Right ventricle myocardium superior (tissue), 1 donor: Measurements from ENCODE around the gene PGA3. TPM values are rescaled to one million over a fixed set of nuclear protein-coding genes. Genes with fewer than 3 reads are reported as not detected.
"Not testable (repeated sequence)": the region's sequence is repeated elsewhere in the genome, so short reads cannot be mapped to it uniquely, and the experiment has no call there.

Experiments used
- ATAC-seq: fragments of 200-7000 bp; cut with Tn5 transposase; one replicate; pipeline ENCODE4 v1.9.1; 2020; ENCODE audit warnings: mild to moderate bottlenecking; ENCODE audit not compliant: poor library complexity
- DNase-seq: peaks from one replicate; pipeline ENCODE4 v3.0.0-alpha.2; 2020
- intact Hi-C: fragments of 100-400 bp; cut with DNase I; formaldehyde crosslinking; loops from one replicate; pipeline ENCODE4 v1.11.2; 2022
- long read RNA-seq: library from polyadenylated mRNA; unstranded; transcript quantifications from one replicate; pipeline ENCODE4 v2.0.0, GENCODE V29; 2021
- total RNA-seq: library from RNA; stranded (reverse); fragmentation: NEBNext Ultra II Directional; extraction: Animal tissue kit (Norgen Biotek cat#: 25700); gene quantifications from one replicate; pipeline ENCODE4 v1.2.1, GENCODE V29; 2021
- donor health status: DM: no; HTN: yes; CAD: no; lungs with severe emphysema.

The PGA3 gene
- total RNA-seq, result not detected
- long read RNA-seq, result 0 reads

DNA sequence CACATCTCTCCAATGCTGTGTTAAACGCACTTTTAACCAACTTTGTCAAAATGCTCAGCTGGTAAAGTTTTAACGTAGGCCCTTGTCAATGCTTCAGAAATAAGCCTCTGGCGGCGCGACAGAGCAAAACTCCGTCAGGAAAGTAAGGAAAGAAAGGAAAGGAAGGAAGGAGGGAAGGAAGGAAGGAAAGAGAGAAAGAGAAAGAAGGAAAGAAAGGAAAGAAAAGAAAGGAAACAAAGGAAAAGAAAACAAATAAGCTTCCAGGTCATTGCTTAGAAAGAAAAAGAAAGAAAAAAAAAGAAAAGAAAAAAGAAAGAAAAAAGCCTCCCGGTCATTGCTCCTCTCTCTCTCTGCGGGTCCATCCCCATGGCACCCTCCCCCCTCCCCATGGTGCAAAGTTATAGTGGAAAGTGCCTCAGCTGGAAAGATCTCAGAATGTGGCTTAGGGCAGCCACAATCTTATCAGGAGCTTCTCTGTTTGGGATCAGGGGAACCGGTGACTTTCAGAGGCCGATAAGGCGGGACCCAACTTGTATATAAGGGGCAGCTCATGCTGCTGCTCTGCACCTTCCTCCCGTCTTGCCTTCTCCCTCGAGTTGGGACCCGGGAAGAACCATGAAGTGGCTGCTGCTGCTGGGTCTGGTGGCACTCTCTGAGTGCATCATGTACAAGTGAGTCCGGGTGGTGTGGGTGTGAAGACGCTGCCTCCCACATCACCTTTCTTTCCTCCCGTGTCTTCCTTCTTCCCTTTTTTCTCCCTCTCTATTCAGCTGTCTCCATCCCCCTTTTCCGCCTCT, at the start of gene PGA3:
Gene PGA3 (plus strand): TSS at position 566 of the 797 bp plus-strand sequence. CDS start 50 bp downstream, at position 616.
- ATAC-seq, DNase-seq, intact Hi-C loops: not testable (repeated sequence)

DNA sequence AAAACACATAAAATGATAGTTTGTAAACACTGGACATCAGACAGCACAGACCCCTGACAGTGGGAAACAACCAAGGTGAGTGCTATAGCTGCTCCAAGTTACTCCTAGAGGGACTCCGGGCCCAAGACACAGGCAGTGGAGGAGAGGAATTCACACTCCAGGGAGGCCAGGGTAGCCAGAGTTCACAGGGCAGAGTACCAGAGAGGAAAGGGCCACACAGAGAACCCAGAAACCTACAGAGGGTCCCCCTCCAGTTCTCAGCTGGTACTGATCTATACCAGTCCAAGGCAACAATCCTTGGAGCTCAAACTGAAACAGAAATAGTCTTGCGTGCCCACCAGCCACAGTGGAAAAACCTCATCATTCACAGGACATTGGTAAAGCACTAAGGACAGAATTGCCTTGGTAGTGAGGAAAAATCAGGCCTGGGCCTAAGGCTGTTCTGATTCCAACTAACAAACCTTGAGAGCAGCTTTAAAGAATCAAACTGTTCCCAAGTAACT, 49.7 kb upstream of the PGA3 start:
- ATAC-seq, result peak; percentile 40
- intact Hi-C loops, result no loop called here

DNA sequence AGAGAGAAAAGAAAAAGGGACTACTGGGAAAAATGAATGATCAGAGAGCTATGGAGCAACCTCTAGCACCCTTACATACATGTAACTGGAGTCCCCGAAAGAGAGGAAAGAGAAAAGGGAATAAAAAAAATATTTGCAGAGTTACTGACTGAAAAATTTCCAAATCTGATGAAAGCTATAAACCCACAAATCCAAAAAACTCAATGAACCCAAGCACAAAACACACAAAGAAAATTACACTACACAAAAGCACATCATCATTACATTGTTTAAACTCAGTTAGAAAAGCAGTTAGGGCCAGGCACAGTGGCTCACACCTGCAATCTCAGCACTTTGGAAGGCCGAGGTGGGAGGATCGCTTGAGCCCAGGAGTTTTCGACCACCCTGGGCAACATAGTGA, 48.8 kb upstream of the PGA3 start:
- ATAC-seq (no peak), DNase-seq (no peak)
- intact Hi-C loops, result no loop called here

More for the DNA sequence above, 49.7 kb upstream of the PGA3 start:
- DNase-seq, result no peak

DNA sequence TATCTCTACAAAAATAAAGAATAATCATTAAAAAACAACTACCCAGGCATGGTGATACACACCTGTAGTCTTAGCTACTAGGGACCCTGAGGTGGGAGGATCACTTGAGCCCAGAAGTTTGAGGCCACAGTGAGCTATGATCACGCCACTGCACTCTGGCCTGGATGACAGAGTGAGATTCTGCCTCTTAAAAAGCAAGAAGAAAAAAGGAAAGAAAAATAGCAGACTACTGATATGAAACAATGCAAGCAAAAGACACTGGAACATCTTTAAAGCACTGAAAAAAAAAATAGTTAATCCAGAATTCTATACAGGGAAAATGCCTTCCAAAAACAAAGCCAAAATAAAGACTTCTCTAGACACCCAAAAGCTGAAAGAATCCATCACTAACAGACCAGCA, 48.0 kb upstream of the PGA3 start:
- intact Hi-C loops, result no loop called here
- DNase-seq (no peak), ATAC-seq (no peak)

DNA sequence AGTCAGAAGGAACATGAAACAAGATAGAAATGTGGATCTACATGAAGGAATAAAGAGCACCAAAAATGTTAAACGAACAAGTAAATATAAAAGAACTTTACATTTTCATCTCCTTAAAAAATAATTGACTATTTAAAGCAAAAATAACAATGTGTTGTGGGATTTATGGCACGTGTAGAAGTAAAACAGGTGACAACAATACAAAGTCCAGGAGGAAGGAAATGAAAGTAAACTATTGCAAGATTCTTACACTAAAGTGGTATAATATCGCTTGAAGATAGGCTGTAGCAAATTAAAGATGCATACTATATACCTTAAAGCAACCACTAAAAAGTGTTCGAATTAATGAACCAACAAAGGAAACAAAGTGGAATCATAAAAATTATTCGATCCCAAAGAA, 47.6 kb upstream of the PGA3 start:
- intact Hi-C loops, result no loop called here
- ATAC-seq, result no peak
- DNase-seq, result no peak

DNA sequence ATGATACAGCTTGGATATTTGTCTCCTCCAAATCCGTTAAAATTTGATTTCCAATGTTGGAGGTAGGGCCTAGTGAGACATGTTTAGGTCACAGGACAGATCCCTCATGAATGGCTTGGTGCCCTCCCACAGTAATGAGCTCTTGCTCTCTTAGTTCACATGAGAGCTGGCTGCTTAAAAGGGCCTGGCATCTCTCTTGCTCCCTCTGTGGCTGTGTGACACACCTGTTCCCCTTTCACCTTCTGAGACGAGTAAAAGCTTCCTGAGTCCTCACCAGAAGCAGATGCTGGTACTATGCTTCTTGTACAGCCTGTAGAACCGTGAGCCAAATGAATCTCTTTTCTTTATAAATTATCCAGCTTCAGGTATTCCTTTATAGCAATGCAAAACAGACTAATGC, 45.6 kb upstream of the PGA3 start:
- DNase-seq (no peak), ATAC-seq (no peak)
- intact Hi-C loops, result no loop called here

DNA sequence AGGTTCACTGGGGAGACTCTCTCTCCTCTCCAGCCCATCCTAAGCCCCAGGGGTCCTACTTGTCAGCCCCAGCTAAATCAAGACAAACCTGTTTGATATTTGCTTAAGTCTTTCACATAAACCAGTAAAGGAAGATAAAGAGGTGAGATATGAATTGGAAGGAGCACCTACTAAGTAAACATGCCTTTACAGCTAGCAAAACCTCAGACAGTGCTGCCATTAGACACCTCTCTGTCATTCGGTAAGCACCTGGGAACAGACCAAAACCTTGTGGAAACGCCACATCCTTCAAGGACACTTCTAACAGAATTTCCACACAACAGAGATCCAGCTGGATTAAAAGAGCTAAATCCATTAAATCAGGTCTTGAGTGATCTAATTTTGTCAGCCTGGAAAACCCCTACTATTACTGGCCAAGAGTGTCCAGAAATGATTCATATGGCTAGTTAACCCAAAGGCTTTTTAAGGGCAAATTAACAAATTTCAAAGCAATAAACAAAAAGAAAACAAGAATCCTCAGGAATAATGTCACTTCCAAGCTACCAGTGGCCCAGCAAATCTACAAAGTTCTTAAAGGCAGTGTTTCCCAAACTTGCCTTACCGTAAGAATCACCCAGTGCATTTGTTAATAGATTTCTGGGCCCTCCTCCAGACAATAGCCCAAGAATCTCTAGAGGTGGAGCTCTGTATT, 44.5 kb upstream of the PGA3 start:
- DNase-seq (no peak), ATAC-seq (no peak)
- intact Hi-C loops, result no loop called here

DNA sequence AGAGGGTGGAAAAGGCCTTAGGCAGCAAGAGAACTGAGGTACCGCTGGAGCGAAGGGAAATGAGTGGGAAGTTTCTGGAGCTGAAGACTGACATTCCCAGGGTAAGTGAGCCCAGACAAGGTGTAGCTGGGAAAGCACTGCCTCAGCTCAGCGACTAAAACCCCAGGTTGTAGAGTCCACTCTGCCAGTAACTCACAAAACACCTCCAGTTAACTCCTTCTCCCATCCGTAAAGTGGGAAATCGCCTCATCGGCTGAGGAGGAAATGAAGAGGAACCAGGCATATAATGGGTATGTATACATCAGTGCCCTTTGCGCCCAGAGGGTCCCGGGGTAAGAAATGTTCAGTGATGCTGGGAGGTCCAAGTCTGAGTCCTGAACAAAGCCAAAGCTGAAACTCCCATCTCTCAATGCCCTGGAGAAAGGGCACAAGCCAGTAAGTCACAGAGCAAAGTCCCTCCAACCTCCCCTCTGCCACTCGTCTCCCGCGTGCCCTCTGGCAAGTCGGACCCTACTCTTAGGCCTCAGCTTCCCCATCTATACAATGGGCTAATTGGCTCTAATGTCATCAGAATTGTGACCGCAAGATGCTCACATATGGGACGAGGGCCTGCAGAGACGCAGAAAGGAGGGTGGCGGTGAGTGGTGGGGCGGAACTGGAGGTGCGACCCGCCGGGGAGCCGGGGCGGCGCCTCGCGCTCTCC, 42.7 kb upstream of the PGA3 start:
- ATAC-seq (no peak), DNase-seq (no peak)
- intact Hi-C loops, result no loop called here

DNA sequence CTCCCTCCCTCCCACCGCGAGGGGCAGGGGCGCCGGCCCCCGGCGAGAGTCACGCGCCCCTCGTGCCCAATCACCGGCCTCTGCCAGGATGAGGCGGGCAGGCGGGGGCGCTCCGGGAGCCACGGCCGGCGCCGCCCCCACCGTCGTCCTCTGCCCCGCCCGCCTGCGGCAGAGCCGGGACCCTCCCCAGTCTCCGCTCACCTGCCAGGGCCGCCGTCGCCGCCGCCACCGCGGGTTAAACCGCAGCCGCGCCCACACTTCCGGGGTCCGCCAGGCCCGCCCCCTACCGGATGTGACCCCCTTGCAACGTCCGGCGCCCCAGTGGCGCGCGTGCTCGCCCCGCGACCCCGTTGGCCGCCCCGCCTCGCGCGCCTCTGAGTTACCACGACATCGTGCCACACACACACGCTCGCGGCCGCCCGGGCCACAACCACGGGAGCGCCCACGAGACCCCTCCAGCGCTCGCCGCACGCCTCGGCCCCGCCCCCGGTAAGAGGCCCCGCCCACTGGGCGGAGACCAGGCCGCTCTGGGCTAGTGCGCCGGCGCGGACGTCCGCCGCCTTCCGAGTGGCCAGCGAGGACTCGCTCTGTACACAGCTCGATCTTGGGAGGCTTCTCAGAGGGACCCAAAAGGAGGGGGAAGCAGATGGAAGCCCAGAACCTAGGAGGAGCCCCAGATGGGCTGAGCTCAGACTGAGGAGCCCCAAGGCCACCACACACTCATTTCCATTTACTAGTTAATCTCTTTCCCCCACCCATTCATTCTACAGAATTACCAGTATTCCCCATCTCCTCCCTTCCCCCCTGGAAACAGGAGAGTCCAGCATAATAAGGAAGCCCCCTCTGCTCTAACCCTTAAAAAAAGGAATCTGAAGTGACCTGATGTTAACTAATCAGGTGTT, 41.9 kb upstream of the PGA3 start, which contains the start of gene VPS37C:
Gene VPS37C (minus strand): TSS at position 237 of the 902 bp plus-strand sequence. CDS start 22,597 bp downstream, outside the sequence.
- DNase-seq, result peak; percentile 92
- intact Hi-C loops, result no loop called here
- peak; percentile 98 for ATAC-seq

DNA sequence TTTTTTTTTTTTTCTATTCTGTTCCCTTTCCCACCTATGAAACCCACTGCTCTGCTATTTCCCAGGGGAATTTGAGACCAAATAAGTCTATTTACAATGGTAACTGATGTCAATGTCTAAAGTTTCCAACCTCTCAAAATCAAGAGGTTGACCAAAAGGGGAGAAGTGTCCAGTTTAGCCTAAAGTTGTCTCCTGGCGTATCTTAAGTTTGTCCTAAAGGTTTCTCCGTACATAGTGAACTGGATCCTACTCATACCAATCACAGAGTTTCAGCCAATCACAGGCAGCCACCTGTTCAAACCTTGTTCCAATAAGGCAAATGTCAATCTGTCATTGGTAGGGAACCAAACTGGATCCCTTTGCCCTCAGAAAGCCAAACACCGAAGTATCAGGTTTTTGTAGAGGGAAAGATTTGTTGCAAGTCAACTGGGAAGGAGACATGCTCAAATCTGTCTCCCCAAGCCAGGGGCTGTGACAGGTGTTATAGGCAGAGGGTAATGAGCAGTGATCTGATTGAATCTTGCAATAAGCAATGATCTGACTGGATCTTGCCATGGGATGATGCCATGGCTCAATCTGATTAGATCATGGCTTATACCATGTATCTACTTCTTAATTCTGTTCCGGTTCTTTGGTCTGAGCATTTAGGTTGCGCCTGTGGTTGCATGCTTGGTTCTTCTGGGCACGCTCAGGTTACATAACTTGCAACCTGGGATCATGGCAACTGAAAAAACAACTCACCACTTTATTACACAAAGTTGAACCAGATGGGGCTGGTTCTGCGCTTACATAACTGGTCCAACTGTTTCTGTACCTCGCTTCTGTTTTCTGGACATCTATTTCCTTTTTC, 41.0 kb upstream of the PGA3 start:
- DNase-seq (no peak), ATAC-seq (no peak)
- intact Hi-C loops, result no loop called here

DNA sequence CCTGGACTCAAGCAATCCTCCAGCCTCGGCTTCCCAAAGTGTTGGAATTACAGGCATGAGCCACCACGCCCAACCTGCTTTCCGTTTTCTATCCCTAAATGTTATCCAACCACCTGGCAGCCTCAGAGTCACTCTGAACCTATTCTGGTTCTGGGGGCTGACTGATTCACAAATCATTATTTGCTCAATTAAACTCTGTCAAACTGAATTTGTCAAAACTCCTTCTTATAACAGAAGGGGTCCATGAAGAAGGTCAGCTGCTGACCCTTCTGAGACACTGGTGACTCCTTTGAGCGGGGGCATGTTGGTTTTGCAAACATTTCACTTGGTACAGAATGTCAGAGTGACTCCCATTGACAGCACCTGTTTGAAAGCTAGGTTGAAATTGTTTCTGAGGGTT, 40.3 kb upstream of the PGA3 start:
- intact Hi-C loops, result no loop called here
- DNase-seq (no peak), ATAC-seq (no peak)

DNA sequence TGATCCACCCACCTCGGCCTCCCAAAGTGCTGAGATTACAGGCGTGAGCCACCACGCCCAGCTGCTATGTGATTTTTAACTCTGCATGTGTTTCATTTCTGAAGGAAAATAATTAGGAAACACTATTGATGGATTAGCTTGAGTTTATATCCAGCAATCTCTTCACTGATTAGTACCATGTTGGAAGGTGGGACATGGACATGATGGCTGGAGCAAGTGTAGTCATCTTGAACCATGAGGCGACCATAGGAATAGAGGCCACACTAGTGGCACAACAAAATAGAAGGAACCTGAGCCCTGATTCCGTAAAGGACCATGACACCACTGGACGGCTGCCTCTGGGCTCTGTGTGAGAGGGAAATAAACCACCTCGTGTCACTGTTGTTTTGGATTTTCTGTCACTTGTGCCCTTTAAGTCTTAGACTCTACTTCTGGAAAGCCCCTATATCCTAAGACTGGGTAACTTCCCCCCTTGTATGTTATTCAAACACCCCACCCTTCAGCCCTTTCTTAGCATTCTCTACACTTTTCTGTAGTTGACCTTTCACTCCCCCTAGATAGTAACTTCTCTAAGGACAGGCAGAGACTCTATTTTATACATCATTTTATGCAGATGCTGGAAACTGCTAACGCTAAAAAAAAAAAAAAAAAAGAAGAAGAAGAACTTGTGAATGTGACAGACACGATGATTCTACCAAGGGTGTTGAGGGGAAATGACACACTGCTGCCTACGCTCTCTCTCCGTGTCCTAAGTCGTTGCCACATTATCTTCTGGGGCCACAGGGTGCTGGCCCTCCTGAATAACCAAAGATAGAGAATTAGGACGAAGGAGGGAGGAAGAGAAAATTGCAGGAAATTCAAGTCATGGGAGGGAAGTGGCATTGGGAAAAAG, 39.4 kb upstream of the PGA3 start:
- DNase-seq, result no peak
- intact Hi-C loops, result no loop called here
- ATAC-seq, result no peak

DNA sequence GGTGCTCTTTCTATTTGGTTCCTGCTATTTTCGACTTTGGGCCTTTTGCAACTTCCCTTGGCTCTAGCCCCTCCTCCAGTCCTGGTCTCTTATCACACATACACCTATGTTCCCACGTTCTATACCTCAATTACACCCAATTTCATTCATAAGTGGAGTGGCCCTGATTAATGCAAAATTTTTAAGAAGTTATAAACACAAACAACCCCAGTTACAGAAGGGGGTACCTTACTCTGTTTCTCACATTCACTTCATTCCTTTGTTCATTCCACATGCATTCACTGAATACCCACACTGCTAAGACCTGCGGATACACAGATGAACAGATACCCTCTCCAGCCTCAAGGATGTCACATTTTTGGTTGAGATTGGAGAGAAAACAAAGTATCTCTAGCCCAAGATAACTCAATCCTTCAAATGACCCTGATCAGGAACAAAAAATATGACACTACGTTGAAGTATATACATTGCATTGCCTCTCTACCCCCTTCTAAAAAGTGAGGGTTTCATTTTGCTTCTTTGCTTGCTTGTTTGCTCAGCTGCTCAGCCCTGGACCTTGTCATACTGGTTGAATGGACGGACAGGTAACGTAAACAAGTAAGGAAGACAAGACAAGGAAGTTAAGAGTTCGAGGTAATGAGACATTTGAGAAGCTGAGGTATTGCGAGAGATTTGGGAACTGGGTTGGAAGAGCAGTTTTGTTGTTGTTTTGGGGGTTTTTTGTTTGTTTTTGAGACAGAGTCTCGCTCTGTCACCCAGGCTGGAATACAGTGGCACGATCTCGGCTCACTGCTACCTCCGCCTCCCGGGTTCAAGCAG, 38.5 kb upstream of the PGA3 start:
- DNase-seq (no peak), ATAC-seq (no peak)
- intact Hi-C loops, result no loop called here

DNA sequence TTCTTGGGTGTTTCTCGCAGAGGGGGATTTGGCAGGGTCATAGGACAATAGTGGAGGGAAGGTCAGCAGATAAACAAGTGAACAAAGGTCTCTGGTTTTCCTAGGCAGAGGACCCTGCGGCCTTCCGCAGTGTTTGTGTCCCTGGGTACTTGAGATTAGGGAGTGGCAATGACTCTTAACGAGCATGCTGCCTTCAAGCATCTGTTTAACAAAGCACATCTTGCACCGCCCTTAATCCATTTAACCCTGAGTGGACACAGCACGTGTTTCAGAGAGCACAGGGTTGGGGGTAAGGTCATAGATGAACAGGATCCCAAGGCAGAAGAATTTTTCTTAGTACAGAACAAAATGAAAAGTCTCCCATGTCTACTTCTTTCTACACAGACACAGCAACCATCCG, 37.5 kb upstream of the PGA3 start:
- DNase-seq, intact Hi-C loops, ATAC-seq: not testable (repeated sequence)

DNA sequence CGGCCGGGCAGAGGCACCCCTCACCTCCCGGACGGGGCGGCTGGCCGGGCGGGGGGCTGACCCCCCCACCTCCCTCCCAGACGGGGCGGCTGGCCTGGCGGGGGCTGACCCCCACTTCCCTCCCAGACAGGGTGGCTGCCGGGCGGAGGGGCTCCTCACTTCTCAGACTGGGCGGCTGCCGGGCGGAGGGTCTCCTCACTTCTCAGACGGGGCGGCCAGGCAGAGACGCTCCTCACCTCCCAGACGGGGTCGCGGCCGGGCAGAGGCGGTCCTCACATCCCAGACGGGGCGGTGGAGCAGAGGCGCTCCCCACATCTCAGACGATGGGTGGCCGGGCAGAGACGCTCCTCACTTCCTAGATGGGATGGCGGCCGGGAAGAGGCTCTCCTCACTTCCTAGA, 37.0 kb upstream of the PGA3 start:
- DNase-seq, ATAC-seq, intact Hi-C loops: not testable (repeated sequence)
